ENCODE measurements around the gene MAP1S.

MAP1S gene

GRCh38 chr19:17719730-17720400 lies 585 bp downstream of the MAP1S start:
- H3K4me3 ChIP-seq (ENCODE audit: low read depth, low read length) = peak overlapping the region; percentile 67
- DNase-seq = no peak

GRCh38 chr19:17720440-17720839 lies 1.2 kb downstream of the MAP1S start:
- no peak for TF ChIP-seq CTCF (IDR thresholded peaks at IDR 0.05; ENCODE audit: low read depth, low read length)
- no peaks in the 10 kb centered on the region for H3K27me3 ChIP-seq (ENCODE audit: insufficient read depth, low read depth, severe bottlenecking)
- peaks cover 44% of the 10 kb centered on the region for H3K36me3 ChIP-seq
- no peak for DNase-seq
- H3K9me3 ChIP-seq (ENCODE audit: severe bottlenecking) = no peaks in the 10 kb centered on the region
- peak overlapping the region; percentile 67 for H3K4me3 ChIP-seq (ENCODE audit: low read depth, low read length)
- no peak overlapping the region for H3K27ac ChIP-seq

More at GRCh38 chr19:17719730-17720400, 585 bp downstream of the MAP1S start:
- peaks cover 39% of the 10 kb centered on the region for H3K36me3 ChIP-seq
- H3K9me3 ChIP-seq (ENCODE audit: severe bottlenecking) = no peaks in the 10 kb centered on the region
- H3K27ac ChIP-seq = peak overlapping the region; percentile 83
- no peak for TF ChIP-seq CTCF (IDR thresholded peaks at IDR 0.05; ENCODE audit: low read depth, low read length)
- no peaks in the 10 kb centered on the region for H3K27me3 ChIP-seq (ENCODE audit: insufficient read depth, low read depth, severe bottlenecking)

GRCh38 chr19:17721111-17721628 lies 1.9 kb downstream of the MAP1S start:
- Histone ChIP-seq H3K36me3 (peaks cover 52% of the 10 kb centered on the region), H3K9me3 (ENCODE audit: severe bottlenecking) (no peaks in the 10 kb centered on the region), H3K27me3 (ENCODE audit: insufficient read depth, low read depth, severe bottlenecking) (no peaks in the 10 kb centered on the region), H3K27ac (no peak overlapping the region), H3K4me3 (ENCODE audit: low read depth, low read length) (no peak overlapping the region)
- TF ChIP-seq CTCF (IDR thresholded peaks at IDR 0.05; ENCODE audit: low read depth, low read length) = no peak
- DNase-seq = no peak

- H3K36me3 ChIP-seq = peaks cover 58% of the 10 kb centered on the region
- H3K27me3 ChIP-seq (ENCODE audit: insufficient read depth, low read depth, severe bottlenecking) = no peaks in the 10 kb centered on the region
- no peak overlapping the region for H3K4me3 ChIP-seq (ENCODE audit: low read depth, low read length)
- no peak for TF ChIP-seq CTCF (IDR thresholded peaks at IDR 0.05; ENCODE audit: low read depth, low read length)
- DNase-seq = no peak
- H3K27ac ChIP-seq = no peak overlapping the region
- H3K9me3 ChIP-seq (ENCODE audit: severe bottlenecking) = no peaks in the 10 kb centered on the region
These were observed 2.5 kb downstream of the MAP1S start for GRCh38 chr19:17721821-17722220.

DNA sequence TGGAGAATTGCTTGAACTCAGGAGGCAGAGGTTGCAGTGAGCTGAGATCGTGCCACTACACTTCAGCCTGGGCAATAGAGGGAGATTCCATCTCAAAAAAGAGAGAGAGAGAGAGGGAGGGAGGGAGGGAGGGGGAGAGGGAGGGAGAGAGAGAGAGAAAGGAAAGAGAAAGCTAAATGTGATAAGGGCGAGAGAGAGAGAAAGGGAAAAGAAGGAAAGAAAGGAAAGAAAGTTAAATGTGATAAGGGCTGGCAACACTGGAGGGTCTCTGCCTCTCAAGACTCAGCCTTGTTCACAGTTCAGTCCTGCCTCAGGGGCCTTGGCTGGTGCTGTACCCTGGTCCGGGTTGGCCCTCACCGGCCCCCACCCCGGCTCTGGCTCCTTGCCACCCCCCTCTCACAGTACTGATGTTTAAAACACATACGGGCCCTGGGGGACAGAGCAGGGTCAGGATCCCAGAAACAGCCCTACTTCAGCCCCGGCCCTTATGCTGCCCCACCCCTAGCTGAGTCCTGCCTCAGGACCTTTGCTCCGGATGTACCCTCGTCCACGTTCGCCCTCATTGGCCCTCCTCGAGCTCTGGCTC lies 3.5 kb downstream of the MAP1S start:
- no peak for DNase-seq
- H3K27me3 ChIP-seq (ENCODE audit: insufficient read depth, low read depth, severe bottlenecking) = no peaks in the 10 kb centered on the region
- H3K27ac ChIP-seq = no peak overlapping the region
- peaks cover 67% of the 10 kb centered on the region for H3K36me3 ChIP-seq
- H3K9me3 ChIP-seq (ENCODE audit: severe bottlenecking) = no peaks in the 10 kb centered on the region
- no peak overlapping the region for H3K4me3 ChIP-seq (ENCODE audit: low read depth, low read length)
- TF ChIP-seq CTCF (IDR thresholded peaks at IDR 0.05; ENCODE audit: low read depth, low read length) = no peak
